Stimulated activated naive B cell treated with anti-CD40 and anti-IgM and Interleukin-4, amounts not matched to agents 10 μg/mL and 1 μg/mL and 100 μg/mL, for 72 hours (primary cell): Measurements from ENCODE around the gene UBE2D2.

Source experiments
- ATAC-seq, 2 donors: fragments of 150-1000 bp; cut with Tn5 transposase; replicated peaks; 2 replicates each; pipeline ENCODE4 v1.10.0; 2021; ENCODE audit warnings: moderate library complexity in 1 of 2
- DNase-seq: peaks from one replicate; pipeline ENCODE4 v3.0.0; 2021
- H3K27ac Mint-ChIP-seq: one replicate; pipeline ENCODE4 v1.8.0; 2022; ENCODE audit warnings: mild to moderate bottlenecking, mixed read lengths
- H3K27me3 Mint-ChIP-seq, 2 donors: one replicate each; pipeline ENCODE4 v1.8.0; 2022; ENCODE audit warnings: mixed read lengths in 2 of 2
- H3K36me3 Mint-ChIP-seq, 2 donors: one replicate each; pipeline ENCODE4 v1.8.0; 2022; ENCODE audit warnings: mixed read lengths in 2 of 2, mild to moderate bottlenecking in 1 of 2
- H3K4me1 Mint-ChIP-seq, 2 donors: one replicate each; pipeline ENCODE4 v1.8.0; 2022; ENCODE audit warnings: mixed read lengths in 2 of 2, mild to moderate bottlenecking in 1 of 2
- H3K4me3 Mint-ChIP-seq, 2 donors: one replicate each; pipeline ENCODE4 v1.8.0; 2022; ENCODE audit warnings: mild to moderate bottlenecking in 2 of 2, mixed read lengths in 2 of 2, moderate library complexity in 1 of 2
- H3K9me3 Mint-ChIP-seq, 2 donors: one replicate each; pipeline ENCODE4 v1.8.0; 2022; ENCODE audit warnings: mixed read lengths in 2 of 2, mild to moderate bottlenecking in 1 of 2

Gene UBE2D2

DNA sequence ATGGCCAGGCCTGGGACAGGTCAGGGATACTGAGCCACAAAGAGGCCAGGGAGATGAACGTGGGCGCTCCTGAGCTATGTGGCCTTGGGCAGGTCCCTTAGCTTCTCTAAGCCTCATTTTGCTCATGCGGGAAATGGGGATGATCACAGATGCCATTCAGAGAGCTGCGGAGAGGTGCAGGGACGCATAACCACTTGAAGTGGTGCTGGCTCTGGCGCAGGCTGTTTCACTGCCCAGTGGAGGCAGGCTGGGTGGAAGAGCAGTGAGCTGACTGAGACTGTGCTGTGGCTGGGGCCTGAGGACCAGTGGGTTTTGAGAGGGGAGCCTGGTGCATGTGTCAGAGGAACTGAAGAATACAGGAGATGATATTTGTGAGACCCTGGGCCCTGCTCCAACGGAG lies 105.4 kb downstream of the UBE2D2 start:
- ATAC-seq (no peak), DNase-seq (no peak)
- Mint-ChIP-seq H3K27ac (peak overlapping the region; percentile 92), H3K36me3 (peaks cover 5 to 36% of the 10 kb centered on the region in 2 donors), H3K9me3 (no peaks in the 10 kb centered on the region), H3K4me3 (peak overlapping the region; percentile 83 to 93), H3K27me3 (no peaks in the 10 kb centered on the region), H3K4me1 (peaks cover 79 to 98% of the 10 kb centered on the region in 2 donors)

- H3K4me3 Mint-ChIP-seq = peak overlapping the region; percentile 83 to 93
- peaks cover 77 to 98% of the 10 kb centered on the region in 2 donors for H3K4me1 Mint-ChIP-seq
- H3K27me3 Mint-ChIP-seq = no peaks in the 10 kb centered on the region
- peaks cover 4 to 34% of the 10 kb centered on the region in 2 donors for H3K36me3 Mint-ChIP-seq
- H3K27ac Mint-ChIP-seq = peak overlapping the region; percentile 92
- no peaks in the 10 kb centered on the region for H3K9me3 Mint-ChIP-seq
- DNase-seq = no peak
- no peak for ATAC-seq
Observed at GRCh38 chr5:139667001-139667729, 106.0 kb downstream of the UBE2D2 start.

DNA sequence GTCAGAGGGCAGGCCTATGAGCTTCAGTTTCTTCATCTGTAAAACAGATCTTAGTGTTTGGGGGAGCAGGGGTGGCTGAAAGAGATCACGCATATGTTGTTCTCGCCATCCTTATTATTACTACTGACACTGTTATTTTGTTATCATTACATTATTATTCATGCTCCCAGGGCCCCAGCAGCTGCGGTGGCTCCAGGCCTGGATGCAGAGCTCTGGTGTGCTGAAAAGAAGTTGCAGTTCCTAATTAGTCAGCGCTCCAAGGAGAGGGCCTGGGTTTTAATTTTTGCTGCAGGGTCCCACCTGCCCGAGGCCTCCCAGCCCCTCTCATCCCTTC lies 106.6 kb downstream of the UBE2D2 start:
- DNase-seq = no peak
- peaks cover 4 to 36% of the 10 kb centered on the region in 2 donors for H3K36me3 Mint-ChIP-seq
- peak overlapping the region; percentile 83 to 93 for H3K4me3 Mint-ChIP-seq
- no peaks in the 10 kb centered on the region for H3K9me3 Mint-ChIP-seq
- ATAC-seq = no peak
- H3K27ac Mint-ChIP-seq = peak overlapping the region; percentile 90
- peaks cover 80 to 98% of the 10 kb centered on the region in 2 donors for H3K4me1 Mint-ChIP-seq
- H3K27me3 Mint-ChIP-seq = no peaks in the 10 kb centered on the region

GRCh38 chr5:139668064-139668880 lies 107.1 kb downstream of the UBE2D2 start:
- ATAC-seq (no peak), DNase-seq (no peak)
- Mint-ChIP-seq H3K9me3 (no peaks in the 10 kb centered on the region), H3K27me3 (no peaks in the 10 kb centered on the region), H3K36me3 (peaks cover 4 to 36% of the 10 kb centered on the region in 2 donors), H3K4me3 (peak overlapping the region; percentile 84 to 93), H3K4me1 (peaks cover 77 to 98% of the 10 kb centered on the region in 2 donors), H3K27ac (peak overlapping the region; percentile 98)

- Mint-ChIP-seq H3K36me3 (peaks cover 4 to 36% of the 10 kb centered on the region in 2 donors), H3K4me1 (peaks cover 72 to 98% of the 10 kb centered on the region in 2 donors), H3K27ac (peak overlapping the region; percentile 98), H3K9me3 (no peaks in the 10 kb centered on the region), H3K4me3 (peak overlapping the region; percentile 84 to 93), H3K27me3 (no peaks in the 10 kb centered on the region)
- DNase-seq (no peak), ATAC-seq (no peak)
Observed at GRCh38 chr5:139668924-139669661, 108.0 kb downstream of the UBE2D2 start.

- Mint-ChIP-seq H3K36me3 (peaks cover 4 to 32% of the 10 kb centered on the region in 2 donors), H3K4me3 (peak overlapping the region; percentile 84 to 93), H3K4me1 (peaks cover 68 to 96% of the 10 kb centered on the region in 2 donors), H3K27me3 (no peaks in the 10 kb centered on the region), H3K27ac (peak overlapping the region; percentile 98), H3K9me3 (no peaks in the 10 kb centered on the region)
- ATAC-seq (peak; percentile 35 to 41), DNase-seq (no peak)
Observed at GRCh38 chr5:139669662-139670368, 108.7 kb downstream of the UBE2D2 start.

GRCh38 chr5:139670369-139671095 lies 109.4 kb downstream of the UBE2D2 start:
- H3K9me3 Mint-ChIP-seq = no peaks in the 10 kb centered on the region
- DNase-seq (peak; percentile 81), ATAC-seq (peak; percentile 72 to 77)
- H3K4me3 Mint-ChIP-seq = peak overlapping the region; percentile 84 to 93
- peaks cover 4 to 35% of the 10 kb centered on the region in 2 donors for H3K36me3 Mint-ChIP-seq
- H3K27ac Mint-ChIP-seq = peak overlapping the region; percentile 98
- no peaks in the 10 kb centered on the region for H3K27me3 Mint-ChIP-seq
- H3K4me1 Mint-ChIP-seq = peaks cover 70 to 96% of the 10 kb centered on the region in 2 donors

DNA sequence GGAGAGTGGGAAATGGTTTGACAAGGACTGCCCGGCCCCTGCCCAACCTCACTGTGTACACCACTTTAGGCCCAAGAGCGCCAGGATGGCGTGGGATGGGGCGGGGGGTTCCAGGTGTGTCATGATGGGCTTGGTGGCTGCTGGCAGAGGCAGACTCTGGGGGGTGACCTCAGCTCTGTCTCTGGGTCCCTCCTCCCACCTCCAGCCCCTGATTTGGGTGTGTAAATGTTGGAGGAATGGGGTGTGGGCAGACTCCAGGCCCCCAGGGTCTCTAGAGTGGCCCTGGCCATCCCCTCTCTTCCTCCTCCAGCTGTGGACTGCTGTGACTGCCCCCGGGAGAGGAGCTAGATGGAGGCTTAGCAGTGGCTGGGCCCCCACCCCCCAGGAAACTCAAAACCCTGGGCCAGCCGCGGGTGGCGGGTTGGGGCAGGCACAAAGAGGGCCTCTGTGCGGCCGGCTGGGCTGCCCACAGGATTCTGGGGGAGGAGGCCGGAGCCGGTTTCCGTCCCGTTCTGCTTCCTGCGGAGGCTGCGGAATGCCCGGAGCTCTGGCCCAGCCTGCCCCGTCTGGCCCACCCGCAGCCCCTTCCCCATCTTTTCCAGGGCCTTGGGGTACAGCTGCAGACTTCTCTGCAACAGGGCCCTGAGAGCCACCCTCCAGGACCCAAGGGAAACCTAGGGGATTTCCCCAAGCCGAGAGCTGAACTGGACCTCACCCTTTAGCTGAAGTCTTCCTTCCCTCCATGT lies 110.1 kb downstream of the UBE2D2 start:
- peak overlapping the region; percentile 98 for H3K27ac Mint-ChIP-seq

GRCh38 chr5:139675213-139675612 lies 114.1 kb downstream of the UBE2D2 start:
- H3K4me1 Mint-ChIP-seq = peaks cover 48 to 90% of the 10 kb centered on the region in 2 donors
- no peak for ATAC-seq

More for the DNA sequence above, 110.1 kb downstream of the UBE2D2 start:
- H3K27me3 Mint-ChIP-seq = no peaks in the 10 kb centered on the region
- peak overlapping the region; percentile 84 to 93 for H3K4me3 Mint-ChIP-seq
- peak in 1 of 2 donors; percentile 7 for ATAC-seq
- H3K9me3 Mint-ChIP-seq = no peaks in the 10 kb centered on the region
- peaks cover 63 to 93% of the 10 kb centered on the region in 2 donors for H3K4me1 Mint-ChIP-seq
- H3K36me3 Mint-ChIP-seq = peaks cover 4 to 30% of the 10 kb centered on the region in 2 donors
- DNase-seq = no peak

GRCh38 chr5:139675825-139676224 lies 114.7 kb downstream of the UBE2D2 start:
- Mint-ChIP-seq H3K4me3 (no peak overlapping the region), H3K9me3 (no peaks in the 10 kb centered on the region), H3K27ac (no peak overlapping the region), H3K36me3 (peaks cover 11 to 36% of the 10 kb centered on the region in 2 donors), H3K27me3 (no peaks in the 10 kb centered on the region), H3K4me1 (peaks cover 44 to 87% of the 10 kb centered on the region in 2 donors)
- ATAC-seq (no peak), DNase-seq (no peak)

More at GRCh38 chr5:139675213-139675612, 114.1 kb downstream of the UBE2D2 start:
- no peak for DNase-seq
- peaks cover 9 to 34% of the 10 kb centered on the region in 2 donors for H3K36me3 Mint-ChIP-seq
- no peaks in the 10 kb centered on the region for H3K27me3 Mint-ChIP-seq
- H3K9me3 Mint-ChIP-seq = no peaks in the 10 kb centered on the region
- no peak overlapping the region for H3K4me3 Mint-ChIP-seq
- H3K27ac Mint-ChIP-seq = peak overlapping the region; percentile 78

- Mint-ChIP-seq H3K4me1 (peaks cover 40 to 81% of the 10 kb centered on the region in 2 donors), H3K27ac (peak overlapping the region; percentile 95), H3K36me3 (peaks cover 11 to 38% of the 10 kb centered on the region in 2 donors), H3K27me3 (no peaks in the 10 kb centered on the region), H3K9me3 (no peaks in the 10 kb centered on the region), H3K4me3 (no peak overlapping the region)
- ATAC-seq (no peak), DNase-seq (no peak)
Observed at GRCh38 chr5:139676406-139676805, 115.3 kb downstream of the UBE2D2 start.

DNA sequence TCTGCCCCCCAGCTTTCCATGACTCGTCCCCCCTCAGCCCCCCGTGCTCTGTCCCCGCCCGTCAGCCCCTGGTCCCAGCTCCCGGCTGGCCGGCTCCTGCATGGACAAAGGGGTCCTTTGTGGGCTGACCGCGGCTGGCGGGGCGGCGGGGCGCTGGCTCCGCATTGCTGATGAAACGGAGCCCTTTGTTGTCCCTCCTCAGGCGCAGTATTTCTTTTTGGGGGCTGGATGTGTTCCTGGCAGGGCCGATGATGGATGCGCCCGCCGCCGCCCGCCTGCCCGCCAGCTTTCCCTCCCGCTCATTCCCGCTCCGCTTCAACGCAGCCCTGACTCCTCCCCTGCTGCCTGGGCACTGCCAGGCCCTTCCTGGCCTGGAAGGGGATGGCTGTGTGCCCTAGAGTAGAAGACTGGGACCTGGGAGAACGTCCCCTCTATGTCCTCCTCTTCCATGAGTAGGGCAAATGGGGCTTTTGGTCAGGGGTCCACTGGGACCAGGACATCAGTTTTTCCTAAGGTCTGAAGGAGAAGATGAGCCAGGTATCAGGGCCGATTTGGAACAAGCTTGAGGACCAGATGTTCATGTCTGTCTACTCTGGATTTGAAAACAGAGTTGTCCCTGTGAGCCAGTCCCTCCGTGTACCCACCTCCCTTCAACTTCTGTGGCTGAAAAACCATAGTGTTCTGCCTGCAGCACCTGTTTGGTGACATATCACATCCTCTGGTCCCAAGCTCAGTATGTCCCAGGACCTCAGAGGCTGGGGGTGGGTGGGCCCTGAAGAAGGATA lies 116.0 kb downstream of the UBE2D2 start:
- Mint-ChIP-seq H3K27ac (peak overlapping the region; percentile 95), H3K4me3 (no peak overlapping the region), H3K27me3 (no peaks in the 10 kb centered on the region), H3K9me3 (no peaks in the 10 kb centered on the region), H3K36me3 (peaks cover 11 to 43% of the 10 kb centered on the region in 2 donors), H3K4me1 (peaks cover 36 to 75% of the 10 kb centered on the region in 2 donors)
- ATAC-seq (no peak), DNase-seq (no peak)
